CD4-positive, alpha-beta T cell (primary cell): Measurements from ENCODE around the gene DDX11. TPM values are rescaled to one million over a fixed set of nuclear protein-coding genes. Genes with fewer than 3 reads are reported as not detected.
"Not testable (repeated sequence)": the region's sequence is repeated elsewhere in the genome, so short reads cannot be mapped to it uniquely, and the experiment has no call there.

Experiments used
- ATAC-seq: fragments of 200-7000 bp; cut with Tn5 transposase; one replicate; pipeline ENCODE4 v1.10.0; 2022; ENCODE audit warnings: mild to moderate bottlenecking; ENCODE audit not compliant: poor library complexity
- CTCF ChIA-PET: fragments of 350-600 bp; sonication (Branson Sonifier 250); formaldehyde crosslinking; loops from one replicate; lab custom pipeline; 2021; ENCODE audit warnings: antibody characterized with exemption, inconsistent platforms; lab: Charles Lee
- POLR2A ChIA-PET: fragments of 350-600 bp; sonication (Branson Sonifier 250); formaldehyde crosslinking; loops from one replicate; lab custom pipeline; 2021; ENCODE audit warnings: antibody characterized with exemption, inconsistent platforms; lab: Charles Lee
- DNase-seq, 14 experiments: peaks; one replicate each; pipeline ENCODE4 v3.0.0-alpha.2; 2013 to 2020; ENCODE audit warnings: mixed read lengths in 2 of 14
- H3K27ac ChIP-seq, 2 donors: one replicate each; pipeline versions ENCODE4 v1.5.1 to v1.7.0; 2013; ENCODE audit warnings: low read length in 2 of 2, low read depth in 1 of 2, mild to moderate bottlenecking in 1 of 2
- H3K27me3 ChIP-seq, 2 experiments: 1 replicate in 1 of 2; 2 replicates in 1 of 2; pipeline versions ENCODE4 v1.6.1 to v1.7.0; 2013; ENCODE audit warnings: low read length in 2 of 2, control low read depth in 1 of 2, mild to moderate bottlenecking in 1 of 2, moderate library complexity in 1 of 2; ENCODE audit not compliant: insufficient read depth in 2 of 2, control insufficient read depth in 1 of 2
- H3K36me3 ChIP-seq: one replicate; pipeline ENCODE4 v1.6.1; 2013; ENCODE audit warnings: low read length, control low read depth; ENCODE audit not compliant: insufficient read depth
- H3K4me1 ChIP-seq: one replicate; pipeline ENCODE4 v1.6.1; 2013; ENCODE audit warnings: low read length, control low read depth; ENCODE audit not compliant: insufficient read depth
- H3K4me3 ChIP-seq: one replicate; pipeline ENCODE4 v1.5.1; 2013; ENCODE audit warnings: mild to moderate bottlenecking, low read length, moderate library complexity
- H3K9me3 ChIP-seq, 2 experiments: 1 replicate in 1 of 2; 2 replicates in 1 of 2; pipeline versions ENCODE4 v1.6.1 to v1.7.0; 2013; ENCODE audit warnings: low read length in 2 of 2, mild to moderate bottlenecking in 2 of 2, control low read depth in 1 of 2, moderate library complexity in 1 of 2; ENCODE audit not compliant: control insufficient read depth in 1 of 2, insufficient read depth in 1 of 2
- H3K27ac Mint-ChIP-seq: one replicate; pipeline ENCODE4 v1.8.0; 2020; ENCODE audit warnings: mixed read lengths
- H3K27me3 Mint-ChIP-seq: one replicate; pipeline ENCODE4 v1.8.0; 2021; ENCODE audit warnings: mixed read lengths
- H3K36me3 Mint-ChIP-seq: one replicate; pipeline ENCODE4 v1.8.0; 2021; ENCODE audit warnings: low read depth, mixed read lengths
- H3K4me1 Mint-ChIP-seq: one replicate; pipeline ENCODE4 v1.8.0; 2021; ENCODE audit warnings: low read depth, mixed read lengths
- H3K4me3 Mint-ChIP-seq: one replicate; pipeline ENCODE4 v1.8.0; 2020; ENCODE audit warnings: mild to moderate bottlenecking, mixed read lengths
- H3K9me3 Mint-ChIP-seq: one replicate; pipeline ENCODE4 v1.8.0; 2020; ENCODE audit warnings: mixed read lengths
- intact Hi-C, 2 experiments: fragments of 100-400 bp; cut with DNase I in 1 of 2; cut with micrococcal nuclease in 1 of 2; formaldehyde crosslinking; loops; one replicate each; pipeline versions ENCODE4 v1.15.1 to v1.9.0; 2023 to 2025; cut with DNase I, micrococcal nuclease
- total RNA-seq, 174 experiments: library from RNA in 2 of 174; stranded (reverse) in 2 of 174; gene quantifications; one replicate each; pipeline ENCODE4 v1.2.3 and lab custom pipeline; 2021 to 2026
- TF ChIP-seq, protein P1 (sequence below): fragments of 200-600 bp; IDR thresholded peaks from one replicate; pipeline ENCODE4 v1.8.0; 2022; ENCODE audit warnings: antibody characterized with exemption, mild to moderate bottlenecking

Gene DDX11
- total RNA-seq, 2 experiments from 2014 or later = 61.9 to 63.8 TPM

DNA sequence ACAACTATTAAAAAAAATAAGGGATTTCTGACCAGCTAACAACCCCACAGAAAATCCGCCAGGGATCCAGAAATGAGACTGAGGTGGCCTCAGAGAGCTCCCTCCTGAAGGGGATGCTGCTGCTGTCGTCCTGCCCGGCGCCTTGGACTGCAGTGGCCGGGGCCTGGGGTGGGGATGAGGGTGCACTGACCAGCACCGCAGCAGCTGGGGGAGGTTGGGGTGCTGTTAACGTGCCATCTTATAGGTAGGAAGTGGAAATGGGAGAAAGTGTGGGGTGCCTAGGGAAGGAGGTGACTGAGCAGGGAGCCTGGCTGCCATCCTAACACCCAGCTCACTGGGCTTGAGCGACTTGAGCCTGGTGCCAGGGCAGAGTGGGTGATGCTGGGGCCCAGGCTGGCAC, 32.0 kb downstream of the DDX11 start:
- H3K27ac Mint-ChIP-seq = no peak overlapping the region

DNA sequence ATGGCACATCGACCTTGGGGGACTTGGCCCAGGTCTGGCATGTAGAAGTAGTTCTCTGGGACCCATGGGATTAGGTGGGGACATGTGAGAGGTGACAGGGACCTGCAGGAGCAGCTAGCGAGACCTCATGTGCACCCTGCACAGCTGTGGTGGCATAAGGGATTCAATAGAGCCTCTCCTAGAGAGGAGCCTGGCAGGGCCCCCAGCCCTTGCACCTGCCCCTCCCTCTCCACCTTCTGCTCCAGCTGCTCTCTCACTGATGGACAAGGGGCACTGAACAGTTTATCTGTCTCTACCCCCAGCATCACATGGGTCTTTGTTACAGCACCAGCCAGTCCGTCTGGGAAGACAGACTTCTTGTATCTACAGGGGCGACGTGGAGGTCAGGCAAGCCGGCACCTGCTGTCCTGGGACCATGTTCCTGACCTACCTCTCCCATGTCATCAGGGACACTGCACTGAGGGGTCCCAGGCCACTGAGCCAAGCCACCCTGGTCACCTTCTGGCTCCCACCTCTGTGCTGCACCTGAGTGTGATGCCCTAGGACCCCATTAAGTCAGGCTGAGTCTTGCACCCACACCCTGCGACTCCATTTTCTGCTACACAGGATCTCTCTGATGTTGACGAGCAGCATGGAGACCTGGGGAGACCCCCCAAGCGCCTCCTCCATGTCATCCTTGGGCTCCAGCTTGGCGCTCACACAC, 32.6 kb downstream of the DDX11 start:
- Mint-ChIP-seq H3K27me3 (peaks cover 4% of the 10 kb centered on the region), H3K27ac (no peak overlapping the region), H3K36me3 (peaks cover 15% of the 10 kb centered on the region), H3K4me3 (no peak overlapping the region), H3K9me3 (no peaks in the 10 kb centered on the region), H3K4me1 (no peaks in the 10 kb centered on the region)
- intact Hi-C loops = no loop called here
- H3K27ac ChIP-seq = no peak overlapping the region
- no peaks in the 10 kb centered on the region for H3K4me1 ChIP-seq
- TF ChIP-seq, protein P1, sequence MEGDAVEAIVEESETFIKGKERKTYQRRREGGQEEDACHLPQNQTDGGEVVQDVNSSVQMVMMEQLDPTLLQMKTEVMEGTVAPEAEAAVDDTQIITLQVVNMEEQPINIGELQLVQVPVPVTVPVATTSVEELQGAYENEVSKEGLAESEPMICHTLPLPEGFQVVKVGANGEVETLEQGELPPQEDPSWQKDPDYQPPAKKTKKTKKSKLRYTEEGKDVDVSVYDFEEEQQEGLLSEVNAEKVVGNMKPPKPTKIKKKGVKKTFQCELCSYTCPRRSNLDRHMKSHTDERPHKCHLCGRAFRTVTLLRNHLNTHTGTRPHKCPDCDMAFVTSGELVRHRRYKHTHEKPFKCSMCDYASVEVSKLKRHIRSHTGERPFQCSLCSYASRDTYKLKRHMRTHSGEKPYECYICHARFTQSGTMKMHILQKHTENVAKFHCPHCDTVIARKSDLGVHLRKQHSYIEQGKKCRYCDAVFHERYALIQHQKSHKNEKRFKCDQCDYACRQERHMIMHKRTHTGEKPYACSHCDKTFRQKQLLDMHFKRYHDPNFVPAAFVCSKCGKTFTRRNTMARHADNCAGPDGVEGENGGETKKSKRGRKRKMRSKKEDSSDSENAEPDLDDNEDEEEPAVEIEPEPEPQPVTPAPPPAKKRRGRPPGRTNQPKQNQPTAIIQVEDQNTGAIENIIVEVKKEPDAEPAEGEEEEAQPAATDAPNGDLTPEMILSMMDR = no peak
- H3K9me3 ChIP-seq = no peaks in the 10 kb centered on the region
- peaks cover 3% of the 10 kb centered on the region for H3K36me3 ChIP-seq
- ATAC-seq = no peak
- POLR2A ChIA-PET = no interaction called here
- no peak overlapping the region for H3K4me3 ChIP-seq
- no peaks in the 10 kb centered on the region for H3K27me3 ChIP-seq
- CTCF ChIA-PET = no interaction called here
- DNase-seq = no peak

More for the DNA sequence above, 32.0 kb downstream of the DDX11 start:
- Mint-ChIP-seq H3K27me3 (no peaks in the 10 kb centered on the region), H3K36me3 (peaks cover 21% of the 10 kb centered on the region), H3K4me1 (no peaks in the 10 kb centered on the region), H3K4me3 (no peak overlapping the region), H3K9me3 (no peaks in the 10 kb centered on the region)
- TF ChIP-seq, protein P1 = no peak
- no peak overlapping the region for H3K4me3 ChIP-seq
- H3K36me3 ChIP-seq = peaks cover 7% of the 10 kb centered on the region
- intact Hi-C loops = no loop called here
- ATAC-seq (no peak), DNase-seq (no peak)
- CTCF ChIA-PET = no interaction called here
- H3K9me3 ChIP-seq = no peaks in the 10 kb centered on the region
- POLR2A ChIA-PET = no interaction called here
- no peak overlapping the region for H3K27ac ChIP-seq
- H3K4me1 ChIP-seq = no peaks in the 10 kb centered on the region
- H3K27me3 ChIP-seq = no peaks in the 10 kb centered on the region

DNA sequence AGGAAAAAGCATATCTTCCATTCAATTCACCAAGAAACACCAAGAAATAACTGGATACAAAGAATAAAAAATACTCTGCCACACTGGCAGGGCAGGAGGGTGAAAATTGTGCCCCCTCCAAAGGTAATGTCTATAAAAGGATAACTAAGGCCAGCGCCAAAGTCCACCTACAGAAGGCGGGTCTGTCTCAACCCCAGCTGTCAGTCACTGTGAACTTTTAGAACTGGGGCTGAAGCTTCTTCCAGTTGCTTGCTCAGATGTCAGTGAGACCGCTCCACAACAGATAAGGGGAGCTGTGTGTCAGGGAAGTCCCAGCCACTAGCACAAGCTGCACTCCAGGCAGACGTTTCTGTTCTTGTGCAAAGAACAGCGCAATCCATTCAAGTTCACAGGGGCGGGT, 36.1 kb downstream of the DDX11 start:
- H3K4me3 ChIP-seq, CTCF ChIA-PET, DNase-seq, H3K36me3 ChIP-seq, H3K27me3 ChIP-seq, H3K27ac ChIP-seq, H3K4me1 ChIP-seq, H3K9me3 ChIP-seq, H3K4me3 Mint-ChIP-seq, H3K9me3 Mint-ChIP-seq, ATAC-seq, H3K4me1 Mint-ChIP-seq, POLR2A ChIA-PET, H3K27ac Mint-ChIP-seq, H3K36me3 Mint-ChIP-seq: not testable (repeated sequence)
- H3K27me3 Mint-ChIP-seq = peaks cover 11% of the 10 kb centered on the region
- intact Hi-C loops = loop anchor here in 1 of 2 experiments (10.0 kb wide), 1 partner anchor 165 kb away; no protein-coding TSS in a partner anchor

DNA sequence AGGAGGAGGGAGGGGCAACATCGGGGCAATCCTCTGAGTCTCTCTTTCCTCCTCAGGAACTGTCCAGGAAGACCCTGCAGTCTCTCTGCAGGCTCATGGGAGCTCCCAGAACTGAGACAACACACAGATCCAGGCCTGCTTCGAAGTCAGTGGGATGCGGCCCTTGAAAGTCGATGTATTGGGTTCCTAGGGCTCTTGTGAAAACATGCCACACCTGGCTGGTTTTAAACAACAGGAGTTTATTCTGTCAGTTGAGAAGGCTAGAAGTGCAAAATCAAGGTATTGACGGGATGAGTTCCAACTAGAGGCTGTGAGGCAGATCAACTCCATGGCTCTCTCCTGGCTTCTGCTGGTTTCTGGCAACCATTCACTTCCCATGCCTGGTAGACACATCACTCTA, 36.6 kb downstream of the DDX11 start:
- H3K27ac Mint-ChIP-seq, H3K27ac ChIP-seq, ATAC-seq, H3K4me3 ChIP-seq, DNase-seq, H3K27me3 ChIP-seq, H3K4me1 Mint-ChIP-seq, H3K4me3 Mint-ChIP-seq, H3K9me3 Mint-ChIP-seq, H3K9me3 ChIP-seq, POLR2A ChIA-PET, H3K36me3 Mint-ChIP-seq, H3K36me3 ChIP-seq, CTCF ChIA-PET, H3K4me1 ChIP-seq: not testable (repeated sequence)
- peaks cover 16% of the 10 kb centered on the region for H3K27me3 Mint-ChIP-seq
- intact Hi-C loops = loop anchor here in 1 of 2 experiments (10.0 kb wide), 1 partner anchor 165 kb away; no protein-coding TSS in a partner anchor

DNA sequence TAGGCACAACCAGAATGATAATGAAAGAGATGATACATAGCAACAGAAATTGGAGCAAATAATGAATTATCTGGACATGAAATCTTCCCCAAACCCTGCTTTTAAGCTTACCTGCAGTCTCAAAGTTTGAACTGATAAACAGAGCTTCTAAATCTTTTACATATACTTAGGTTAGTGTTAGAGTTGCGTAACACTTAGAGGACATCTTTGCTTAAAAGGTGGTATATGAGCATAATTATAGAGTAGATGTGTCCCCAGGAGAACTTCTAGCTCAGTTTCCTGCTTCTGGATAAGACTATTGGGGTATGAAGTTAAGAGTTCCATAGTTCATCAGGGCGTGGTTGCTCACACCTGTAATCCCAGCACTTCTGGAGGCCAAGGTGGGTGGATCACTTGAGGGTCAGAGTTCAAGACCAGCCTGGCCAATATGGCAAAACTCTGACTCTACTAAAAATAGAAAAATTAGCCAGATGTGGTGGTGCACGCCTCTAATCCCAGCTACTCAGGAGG, 41.5 kb downstream of the DDX11 start:
- peaks cover 35% of the 10 kb centered on the region for H3K27me3 Mint-ChIP-seq
- H3K27me3 ChIP-seq = peaks cover 11 to 16% of the 10 kb centered on the region in 2 experiments
- H3K36me3 Mint-ChIP-seq, H3K4me3 ChIP-seq, POLR2A ChIA-PET, H3K27ac ChIP-seq, H3K9me3 Mint-ChIP-seq, ATAC-seq, H3K4me3 Mint-ChIP-seq, DNase-seq, H3K27ac Mint-ChIP-seq, CTCF ChIA-PET, H3K36me3 ChIP-seq: not testable (repeated sequence)
- peaks cover 13% of the 10 kb centered on the region for H3K4me1 Mint-ChIP-seq
- H3K9me3 ChIP-seq = peaks cover 0 to 29% of the 10 kb centered on the region in 2 experiments
- intact Hi-C loops = loop anchor here in 1 of 2 experiments (10.0 kb wide), 1 partner anchor 160 kb away; no protein-coding TSS in a partner anchor
- H3K4me1 ChIP-seq = peaks cover 33% of the 10 kb centered on the region
